ENCODE data around the gene DECR2.
"Not testable (repeated sequence)": the region's sequence is repeated elsewhere in the genome, so short reads cannot be mapped to it uniquely, and the experiment has no call there.

GRCh38 chr16:415170-415498 is 13.4 kb downstream of the DECR2 start:
- TF ChIP-seq BACH2 (CRISPR knock-in tag; IDR thresholded peaks at IDR 0.05; ENCODE audit: borderline replicate concordance); ZNF70 (CRISPR knock-in tag; IDR thresholded peaks at IDR 0.05); TOX (CRISPR knock-in tag; IDR thresholded peaks at IDR 0.05; ENCODE audit: borderline replicate concordance): not testable (repeated sequence)

Data from SK-N-SH treated with all-trans-retinoic acid at 6 μM for 48 hours (cell line).